HepG2 (cell line): ENCODE results near the gene CADM4. TPM values are rescaled to one million over a fixed set of nuclear protein-coding genes. Genes with fewer than 3 reads are reported as not detected.

Experiments used
- ATF7-NPFF ChIP-seq: sonication (generic); formaldehyde crosslinking; IDR thresholded peaks from 2 replicates; pipeline ENCODE4 v1.8.1; 2023; ENCODE audit warnings: mild to moderate bottlenecking, low read depth, missing genetic modification reagents, moderate library complexity
- EHMT2 ChIP-seq: fragments of 200-600 bp; sonication (generic); IDR thresholded peaks from 2 replicates; pipeline ENCODE4 v1.7.0; 2017; ENCODE audit warnings: antibody characterized with exemption, low read depth, low read length, borderline replicate concordance
- HOXD1 ChIP-seq: sonication (generic); formaldehyde crosslinking; IDR thresholded peaks from 2 replicates; pipeline ENCODE4 v1.5.0; 2020; ENCODE audit warnings: missing genetic modification reagents
- NCOA2 ChIP-seq: sonication (generic); formaldehyde crosslinking; IDR thresholded peaks from 2 replicates; pipeline ENCODE4 v1.8.0; 2022; ENCODE audit warnings: inconsistent platforms
- NFE2L2 ChIP-seq: fragments of 150-350 bp; IDR thresholded peaks from 2 replicates; pipeline ENCODE4 v1.6.1; 2014; ENCODE audit warnings: low read length
- NFKB2 ChIP-seq: sonication (generic); formaldehyde crosslinking; IDR thresholded peaks from 2 replicates; pipeline ENCODE4 v1.4.0; 2020; ENCODE audit warnings: missing genetic modification reagents, borderline replicate concordance
- NKX3-1 ChIP-seq: sonication (generic); formaldehyde crosslinking; IDR thresholded peaks from 2 replicates; pipeline ENCODE4 v1.5.0; 2020; ENCODE audit warnings: missing genetic modification reagents
- REST ChIP-seq, 2 experiments: IDR thresholded peaks; 2 replicates each; pipeline ENCODE4 v1.6.1; 2011 to 2012; ENCODE audit warnings: low read length in 2 of 2, borderline replicate concordance in 1 of 2, low read depth in 1 of 2, mild to moderate bottlenecking in 1 of 2, moderate library complexity in 1 of 2
- SMAD1 ChIP-seq: sonication (generic); formaldehyde crosslinking; IDR thresholded peaks from 2 replicates; pipeline ENCODE4 v1.4.0; 2020; ENCODE audit warnings: missing genetic modification reagents, low read depth, mild to moderate bottlenecking, borderline replicate concordance
- YEATS4 ChIP-seq: sonication (generic); formaldehyde crosslinking; IDR thresholded peaks from 2 replicates; pipeline ENCODE4 v1.4.0; 2020; ENCODE audit warnings: missing genetic modification reagents, borderline replicate concordance
- ZBTB40 ChIP-seq, 2 experiments: fragments of 450-650 bp in 1 of 2; sonication (generic) in 1 of 2; formaldehyde crosslinking in 1 of 2; IDR thresholded peaks; 2 replicates each; pipeline versions ENCODE4 v1.6.1 to v1.8.0; 2016 to 2022; ENCODE audit warnings: antibody characterized with exemption in 1 of 2, mild to moderate bottlenecking in 1 of 2, missing genetic modification reagents in 1 of 2
- ZNF513 ChIP-seq: sonication (generic); formaldehyde crosslinking; conservative IDR thresholded peaks from 2 replicates; pipeline ENCODE4 v1.5.0; 2020; ENCODE audit warnings: missing genetic modification reagents
- ZNF629 ChIP-seq: sonication (generic); formaldehyde crosslinking; conservative IDR thresholded peaks from 2 replicates; pipeline ENCODE4 v1.5.0; 2020; ENCODE audit warnings: missing genetic modification reagents
- ZNF776 ChIP-seq: sonication (generic); formaldehyde crosslinking; IDR thresholded peaks from 2 replicates; pipeline ENCODE4 v1.4.0; 2020; ENCODE audit warnings: mild to moderate bottlenecking, missing genetic modification reagents
- polyA plus RNA-seq, 8 experiments: library from polyadenylated mRNA; depleted of rRNA in 3 of 8; stranded (reverse) in 7 of 8; unstranded in 1 of 8; fragments of >200 nt; fragmentation: Illumina TruSeq in 4 of 8; extraction: Trizol in 4 of 8; gene quantifications; 2 replicates each; pipeline versions ENCODE4 v1.2.1 to v1.2.3, GENCODE V29; 2011 to 2016; ENCODE audit warnings: low read depth in 4 of 8, missing spikeins in 1 of 8, mixed read lengths in 1 of 8; ENCODE audit not compliant: insufficient read depth in 1 of 8
- total RNA-seq, 5 experiments: library from RNA; depleted of rRNA; stranded (reverse); fragments of >200 nt; fragmentation: Illumina TruSeq; extraction: Trizol; gene quantifications; 2 replicates each; pipeline ENCODE4 v1.2.3, GENCODE V29; 2016; ENCODE audit warnings: low read depth in 1 of 5

Gene CADM4
- total and polyA plus RNA-seq, 2 of the 13 experiments (the other 11 are each of a cell fraction or from before 2014, with no cell fraction given), result 8.5 to 16.0 TPM

GRCh38 chr19:43639519-43640423 lies at the start of gene CADM4 (continued):
- TF ChIP-seq ZBTB40 (IDR thresholded peaks at IDR 0.05) (no peak), ZBTB40 (CRISPR knock-in tag; IDR thresholded peaks at IDR 0.05) (no peak), EHMT2 (no peak), HOXD1 (CRISPR knock-in tag) (no peak), NKX3-1 (CRISPR knock-in tag) (no peak), YEATS4 (no peak), ZNF776 (no peak), NFKB2 (CRISPR knock-in tag) (peak; percentile 37; the same call in 1 of the 2 replicates), ZNF513 (CRISPR knock-in tag) (no peak), NFE2L2 (no peak), REST (IDR thresholded peaks at IDR 0.05; ENCODE audit: borderline replicate concordance in 1 of 2, low read depth in 1 of 2, low read length in 2 of 2) (no peak), SMAD1 (CRISPR knock-in tag) (no peak), ATF7-NPFF (CRISPR knock-in tag) (peak; percentile 66), NCOA2 (CRISPR knock-in tag) (no peak), ZNF629 (CRISPR knock-in tag) (no peak)
